ENCODE data around the gene GPHA2. TPM values are rescaled to one million over a fixed set of nuclear protein-coding genes. Genes with fewer than 3 reads are reported as not detected.

GPHA2 gene
- polyA plus RNA-seq, 1 of the 3 experiments (the other 2 are of a cell fraction) = not detected

- Histone ChIP-seq H3K9ac (no peak overlapping the region), H3K27ac (ENCODE audit: low read depth in 2 of 2, low read length in 1 of 2) (no peak overlapping the region), H3K36me3 (replicated peaks in 1 of 2; ENCODE audit: control insufficient read depth in 1 of 2, insufficient read depth in 2 of 2, low read length in 1 of 2) (peaks cover 0 to 21% of the 10 kb centered on the region in 2 experiments), H3K27me3 (ENCODE audit: insufficient read depth) (no peaks in the 10 kb centered on the region), H3K4me1 (ENCODE audit: control insufficient read depth in 1 of 2, insufficient read depth in 2 of 2, low read depth in 1 of 2, low read length in 1 of 2) (peaks cover 0 to 6% of the 10 kb centered on the region in 2 experiments; a peak in 1 of 4 replicates), H4K20me1 (ENCODE audit: insufficient read depth) (no peaks in the 10 kb centered on the region), H3K9me2 (no peaks in the 10 kb centered on the region), H2AFZ (ENCODE audit: low read depth) (no peak overlapping the region), H3K79me2 (ENCODE audit: insufficient read depth) (no peaks in the 10 kb centered on the region), H3F3A (replicated peaks; ENCODE audit: insufficient read depth) (no peaks in the 10 kb centered on the region), H3K9me3 (no peaks in the 10 kb centered on the region), H3K4me2 (no peak overlapping the region), H3K4me3 (ENCODE audit: low read depth in 2 of 2, low read length in 1 of 2) (no peak overlapping the region)
- ChIA-PET POLR2A (no interaction called here), CTCF (interaction anchor here (1.0 to 1.2 kb wide), 4 partner anchors 8 to 78 kb away, joined by 3 to 5 read pairs (median 4); partner anchors contain the start of gene ARL2)
- 68% methylated on average over 4 of the region's 4 CpGs for WGBS (ENCODE audit: low lambda C conversion rate)
- no peak for DNase-seq
- no peak for TF ChIP-seq YY1 (IDR thresholded peaks at IDR 0.05; ENCODE audit: low read depth)
- TF ChIP-seq RXRA (IDR thresholded peaks at IDR 0.05; ENCODE audit: borderline replicate concordance, low read depth) = no peak
- TF ChIP-seq RAD21 (IDR thresholded peaks at IDR 0.05; ENCODE audit: low read length) = no peak
- TF ChIP-seq NRF1 (IDR thresholded peaks at IDR 0.05; ENCODE audit: low read depth, low read length) = no peak
- no peak for TF ChIP-seq ELF1 (IDR thresholded peaks at IDR 0.05)
- TF ChIP-seq TCF12 (IDR thresholded peaks at IDR 0.05) = no peak
- no peak for TF ChIP-seq ZBTB33 (IDR thresholded peaks at IDR 0.05; ENCODE audit: borderline replicate concordance, low read depth)
- no peak for TF ChIP-seq MAX (IDR thresholded peaks at IDR 0.05; ENCODE audit: low read depth)
- no peak for TF ChIP-seq NFIC (IDR thresholded peaks at IDR 0.05; ENCODE audit: borderline replicate concordance)
- no peak for TF ChIP-seq TAF1 (IDR thresholded peaks at IDR 0.05; ENCODE audit: borderline replicate concordance, low read depth, low read length)
- TF ChIP-seq POLR2AphosphoS5 (IDR thresholded peaks at IDR 0.05; ENCODE audit: low read depth, low read length) = no peak
Observed at GRCh38 chr11:64936539-64936938, 846 bp upstream of the GPHA2 start.

GRCh38 chr11:64934682-64935358 lies 873 bp downstream of the GPHA2 start:
- Histone ChIP-seq H3F3A (replicated peaks; ENCODE audit: insufficient read depth) (no peaks in the 10 kb centered on the region), H3K79me2 (ENCODE audit: insufficient read depth) (no peaks in the 10 kb centered on the region), H3K27me3 (ENCODE audit: insufficient read depth) (no peaks in the 10 kb centered on the region), H2AFZ (ENCODE audit: low read depth) (no peak overlapping the region), H3K4me1 (ENCODE audit: control insufficient read depth in 1 of 2, insufficient read depth in 2 of 2, low read depth in 1 of 2, low read length in 1 of 2) (peaks cover 0 to 6% of the 10 kb centered on the region in 2 experiments; a peak in 1 of 4 replicates), H3K4me3 (ENCODE audit: low read depth in 2 of 2, low read length in 1 of 2) (no peak overlapping the region), H3K9ac (no peak overlapping the region), H3K9me3 (no peaks in the 10 kb centered on the region), H3K36me3 (replicated peaks in 1 of 2; ENCODE audit: control insufficient read depth in 1 of 2, insufficient read depth in 2 of 2, low read length in 1 of 2) (peaks cover 11 to 32% of the 10 kb centered on the region in 2 experiments), H3K4me2 (no peak overlapping the region), H4K20me1 (ENCODE audit: insufficient read depth) (no peaks in the 10 kb centered on the region), H3K27ac (ENCODE audit: low read depth in 2 of 2, low read length in 1 of 2) (no peak overlapping the region), H3K9me2 (no peaks in the 10 kb centered on the region)
- DNase-seq = no peak
- no peak for TF ChIP-seq FOSL2 (IDR thresholded peaks at IDR 0.05; ENCODE audit: borderline replicate concordance, low read depth)
- WGBS (ENCODE audit: low lambda C conversion rate) = 81% methylated on average over 24 of the region's 27 CpGs
- CTCF ChIA-PET = no interaction called here
- POLR2A ChIA-PET = no interaction called here
